GM19035 (cell line): ENCODE results near the gene PEX16.

Experiments used
- ATAC-seq: cut with Tn5 transposase; IDR thresholded peaks from one replicate; pipeline ENCODE4 v1.9.1; 2021; ENCODE audit not compliant: unreplicated experiment

The PEX16 gene

GRCh38 chr11:45917623-45918330, at the start of gene PEX16:
Gene PEX16 (minus strand): TSS chr11:45917877. CDS start chr11:45917811, 66 bp downstream.
- ATAC-seq: peak; percentile 80

- peak; percentile 63 for ATAC-seq
Observed at GRCh38 chr11:45964911-45965389, 47.3 kb upstream of the PEX16 start.

- ATAC-seq: no peak
Observed at GRCh38 chr11:45961751-45962240, 44.1 kb upstream of the PEX16 start.

- no peak for ATAC-seq
Observed at GRCh38 chr11:45960387-45961095, 42.9 kb upstream of the PEX16 start.

GRCh38 chr11:45959851-45960250, 42.2 kb upstream of the PEX16 start:
- no peak for ATAC-seq

- ATAC-seq: no peak
Observed at GRCh38 chr11:45949992-45950407, 32.3 kb upstream of the PEX16 start.

GRCh38 chr11:45948356-45948755, 30.7 kb upstream of the PEX16 start:
- no peak for ATAC-seq

- ATAC-seq: no peak
Observed at GRCh38 chr11:45947885-45948284, 30.2 kb upstream of the PEX16 start.

- ATAC-seq: no peak
Observed at GRCh38 chr11:45945397-45945999, 27.8 kb upstream of the PEX16 start.

GRCh38 chr11:45942381-45942780, 24.7 kb upstream of the PEX16 start:
- no peak for ATAC-seq

- ATAC-seq: no peak
Observed at GRCh38 chr11:45941285-45941684, 23.6 kb upstream of the PEX16 start.

GRCh38 chr11:45939836-45940235, 22.2 kb upstream of the PEX16 start:
- ATAC-seq: no peak

- ATAC-seq: no peak
Observed at GRCh38 chr11:45937916-45938315, 20.2 kb upstream of the PEX16 start.

- ATAC-seq: no peak
Observed at GRCh38 chr11:45936511-45937054, 18.9 kb upstream of the PEX16 start.

GRCh38 chr11:45935349-45936064, 17.8 kb upstream of the PEX16 start:
- ATAC-seq: no peak

- ATAC-seq: no peak
Observed at GRCh38 chr11:45934580-45935318, 17.1 kb upstream of the PEX16 start.

- ATAC-seq: no peak
Observed at GRCh38 chr11:45933846-45934579, 16.3 kb upstream of the PEX16 start.

- ATAC-seq: no peak
Observed at GRCh38 chr11:45933131-45933831, 15.6 kb upstream of the PEX16 start.

- ATAC-seq: no peak
Observed at GRCh38 chr11:45932217-45932616, 14.5 kb upstream of the PEX16 start.
